ENCODE data around the gene SLC29A2.

Gene SLC29A2

GRCh38 chr11:66334605-66335442 is 36.7 kb downstream of the SLC29A2 start:
- TF ChIP-seq GATA2 (IDR thresholded peaks at IDR 0.05; ENCODE audit: low read depth, low read length), result no peak
- TF ChIP-seq GATA3 (IDR thresholded peaks at IDR 0.05; ENCODE audit: low read depth, low read length), result no peak

DNA sequence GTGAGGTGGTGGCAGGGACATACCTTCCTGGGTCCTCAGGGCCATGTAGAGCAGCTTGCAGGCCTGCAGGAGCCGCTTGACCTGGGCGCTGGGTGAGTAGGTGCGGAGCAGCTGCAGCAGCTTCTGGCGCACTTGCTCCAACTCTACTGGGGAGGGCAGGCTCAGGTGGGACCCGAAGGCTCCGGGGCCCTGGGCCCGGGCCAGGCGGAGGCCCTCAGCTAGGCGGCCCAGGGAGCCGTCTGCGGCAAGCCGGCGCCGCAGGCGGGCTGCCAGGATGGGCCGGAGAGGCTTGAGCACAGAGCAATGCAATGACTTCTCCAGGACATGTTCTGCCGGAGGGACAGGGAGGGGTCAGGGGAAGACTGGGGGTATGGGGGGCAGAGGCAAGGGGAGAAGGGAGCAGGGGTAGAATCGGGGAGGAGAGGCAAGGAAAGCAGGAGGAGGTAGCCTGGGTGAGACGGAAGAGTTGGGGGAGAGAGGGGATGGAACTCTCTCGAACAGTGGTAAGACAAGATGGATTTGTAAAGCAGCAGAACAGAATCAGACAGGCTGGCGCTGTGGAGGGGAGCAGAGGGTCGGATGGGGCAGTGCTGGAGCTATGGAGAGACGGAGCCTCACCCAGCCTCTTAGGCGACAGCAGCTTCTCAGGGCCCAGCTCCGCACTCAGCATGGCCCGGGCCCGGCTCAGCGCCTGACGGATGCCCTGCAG is 37.5 kb downstream of the SLC29A2 start:
- TF ChIP-seq GATA3 (IDR thresholded peaks at IDR 0.05; ENCODE audit: low read depth, low read length) (no peak), GATA2 (IDR thresholded peaks at IDR 0.05; ENCODE audit: low read depth, low read length) (no peak)

DNA sequence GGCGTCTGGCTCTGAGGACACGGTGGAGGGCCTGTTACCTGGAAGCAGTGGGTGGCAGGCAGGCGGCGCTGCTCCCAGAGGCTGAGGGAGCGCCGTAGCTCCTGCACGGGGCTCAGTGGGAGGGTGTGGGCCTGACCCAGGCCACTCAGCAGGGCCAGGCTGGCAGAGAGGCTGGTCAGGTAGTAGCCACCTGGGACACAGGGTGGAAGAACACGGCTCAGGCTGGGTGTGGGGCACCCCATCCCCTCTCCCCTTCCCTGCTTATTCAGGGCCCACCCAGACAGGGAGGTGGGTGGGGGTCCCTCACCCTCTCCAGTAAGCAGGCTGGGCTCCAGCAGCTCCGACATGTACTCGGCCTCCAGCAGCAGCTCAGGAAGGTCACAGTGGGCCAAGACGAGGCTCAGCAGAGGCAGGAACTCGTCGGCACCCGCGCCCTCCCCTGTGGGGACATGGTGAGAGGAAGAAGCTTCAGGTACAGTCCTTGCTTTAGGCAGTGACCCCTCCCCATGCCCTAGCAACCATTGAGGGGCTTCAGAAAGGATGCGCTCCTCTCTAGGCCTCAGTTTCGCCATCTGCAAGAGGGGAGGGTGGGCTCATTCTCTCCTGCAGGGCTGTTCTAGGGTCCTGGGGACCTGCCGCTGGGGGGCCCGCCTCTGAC is 38.2 kb downstream of the SLC29A2 start:
- TF ChIP-seq GATA3 (IDR thresholded peaks at IDR 0.05; ENCODE audit: low read depth, low read length), result no peak
- no peak for TF ChIP-seq GATA2 (IDR thresholded peaks at IDR 0.05; ENCODE audit: low read depth, low read length)

- TF ChIP-seq GATA2 (IDR thresholded peaks at IDR 0.05; ENCODE audit: low read depth, low read length), result no peak
- no peak for TF ChIP-seq GATA3 (IDR thresholded peaks at IDR 0.05; ENCODE audit: low read depth, low read length)
These were observed 39.0 kb downstream of the SLC29A2 start for GRCh38 chr11:66332371-66333219.

DNA sequence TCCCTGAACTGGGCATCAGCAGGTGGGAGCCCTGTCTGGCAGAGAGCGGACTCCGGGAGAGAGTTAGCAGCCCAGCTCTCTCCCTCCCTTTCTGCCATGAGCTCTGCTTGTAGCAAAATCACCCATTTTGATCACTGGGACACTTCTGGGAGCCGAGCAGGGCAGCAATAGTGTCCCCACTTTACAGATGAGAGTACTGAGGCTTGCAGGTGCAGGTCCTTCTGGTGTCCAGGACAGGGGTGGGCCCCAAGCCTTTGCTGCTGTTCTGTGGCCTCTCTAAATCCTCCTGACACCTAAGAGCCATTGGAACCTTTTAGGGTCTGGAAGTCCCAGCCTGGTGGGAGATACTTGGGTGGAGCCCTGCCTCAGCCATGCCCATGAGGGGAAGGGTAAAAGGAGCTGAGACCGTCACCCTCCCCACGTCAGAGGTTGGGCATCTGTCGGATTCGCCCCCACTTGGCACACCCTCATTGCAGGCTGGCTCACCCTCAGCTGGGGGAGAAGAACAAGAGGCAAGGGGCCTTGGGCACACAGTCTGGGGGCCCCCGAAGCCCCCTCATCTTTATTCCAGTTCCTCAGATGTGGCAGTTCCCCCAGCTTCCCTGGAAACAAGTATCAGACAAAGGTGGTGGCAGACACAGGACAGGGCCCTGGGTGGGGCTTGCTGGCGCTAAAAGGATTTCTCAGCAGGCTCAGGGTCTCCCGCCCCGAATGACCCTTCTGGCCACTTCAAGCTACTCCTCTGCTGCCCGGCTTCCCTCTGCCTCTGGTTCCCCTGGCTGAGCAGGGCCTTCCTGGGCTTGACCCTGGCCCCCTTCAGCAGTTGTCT is 39.8 kb downstream of the SLC29A2 start:
- TF ChIP-seq GATA3 (IDR thresholded peaks at IDR 0.05; ENCODE audit: low read depth, low read length) (no peak), GATA2 (IDR thresholded peaks at IDR 0.05; ENCODE audit: low read depth, low read length) (no peak)

DNA sequence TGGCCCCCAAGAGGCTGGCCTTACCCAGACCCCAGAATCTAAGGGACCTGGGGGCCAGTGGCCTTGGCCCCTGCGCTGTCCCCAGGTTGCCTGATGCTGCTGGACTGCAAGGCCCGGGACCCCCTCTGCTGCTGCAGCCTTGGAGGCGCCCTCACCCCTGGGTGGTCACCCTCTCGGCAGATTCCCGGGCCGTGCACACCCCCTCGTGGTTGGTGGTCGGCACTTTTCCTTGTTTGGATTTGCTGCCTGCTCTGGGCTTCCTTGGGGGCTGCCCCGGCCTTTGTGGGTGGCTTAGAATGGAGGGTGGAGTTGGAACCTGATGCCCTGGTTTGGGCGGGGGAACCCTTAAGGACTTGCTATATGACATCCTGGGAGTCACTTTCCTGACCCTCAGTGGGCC is 40.6 kb downstream of the SLC29A2 start:
- TF ChIP-seq GATA3 (IDR thresholded peaks at IDR 0.05; ENCODE audit: low read depth, low read length), result no peak
- no peak for TF ChIP-seq GATA2 (IDR thresholded peaks at IDR 0.05; ENCODE audit: low read depth, low read length)

DNA sequence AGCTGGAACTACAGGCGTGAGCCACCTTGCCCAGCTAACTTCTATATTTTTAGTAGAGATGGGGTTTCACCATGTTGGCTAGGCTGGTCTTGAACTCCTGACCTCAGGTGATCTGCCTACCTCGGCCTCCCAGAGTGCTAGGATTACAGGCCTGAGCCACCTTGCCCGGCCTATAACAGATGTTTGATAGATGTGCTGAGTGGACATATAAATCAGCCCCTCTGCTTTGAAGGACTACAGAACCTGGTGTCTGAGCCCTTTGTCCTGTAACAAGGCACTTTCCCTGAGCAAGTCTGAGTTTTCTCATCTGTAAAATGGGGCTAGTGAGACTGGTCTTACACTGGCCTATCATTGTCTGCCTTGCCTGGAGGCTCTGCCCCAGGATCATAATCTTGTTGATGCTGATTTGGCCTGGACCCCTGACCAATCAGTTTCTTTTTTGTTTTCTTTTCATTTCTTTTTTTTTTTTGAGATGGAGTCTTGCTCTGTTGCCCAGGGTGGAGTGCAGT is 42.3 kb downstream of the SLC29A2 start:
- TF ChIP-seq GATA3 (IDR thresholded peaks at IDR 0.05; ENCODE audit: low read depth, low read length) (no peak), GATA2 (IDR thresholded peaks at IDR 0.05; ENCODE audit: low read depth, low read length) (no peak)

DNA sequence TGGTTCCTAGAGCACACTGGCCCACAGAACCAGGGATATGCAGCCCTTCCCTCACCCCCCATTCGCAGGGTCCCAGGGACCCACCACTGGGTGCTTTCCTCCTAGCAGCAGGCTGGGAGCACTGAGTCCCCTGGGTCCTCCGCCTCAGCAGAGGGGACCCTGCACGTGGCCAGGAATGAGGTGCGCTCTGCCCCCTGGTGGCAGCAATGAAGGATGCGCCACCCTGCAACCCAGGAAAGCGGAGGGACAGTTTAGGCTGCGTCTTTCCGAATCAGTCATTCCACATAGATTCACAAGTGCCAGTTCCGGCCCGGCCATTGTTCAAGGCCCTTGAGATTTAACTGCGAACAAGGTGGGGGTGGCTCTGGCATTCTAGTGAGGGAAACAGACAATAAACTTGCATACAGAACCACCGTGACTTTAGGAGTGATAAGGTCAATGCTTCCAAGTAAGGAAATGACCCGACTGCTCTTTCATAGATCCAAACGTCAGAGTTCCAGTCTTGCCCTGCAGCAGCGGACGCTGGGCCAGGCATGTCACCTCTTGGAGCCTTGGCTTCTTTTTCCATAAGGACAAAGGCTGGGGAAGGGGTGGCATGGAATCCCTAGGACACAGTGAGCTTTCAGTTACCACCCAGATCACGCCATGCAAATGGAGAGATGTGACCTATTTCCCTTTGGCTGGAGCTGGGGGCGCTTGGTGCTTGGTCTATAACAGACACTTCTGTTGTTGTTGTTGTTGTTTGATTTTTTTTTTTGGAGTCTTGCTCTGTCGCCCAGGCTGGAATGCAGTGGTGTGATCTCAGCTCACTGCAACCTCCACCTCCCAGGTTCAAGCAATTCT is 43.0 kb downstream of the SLC29A2 start:
- TF ChIP-seq GATA3 (IDR thresholded peaks at IDR 0.05; ENCODE audit: low read depth, low read length), result no peak
- TF ChIP-seq GATA2 (IDR thresholded peaks at IDR 0.05; ENCODE audit: low read depth, low read length), result no peak

DNA sequence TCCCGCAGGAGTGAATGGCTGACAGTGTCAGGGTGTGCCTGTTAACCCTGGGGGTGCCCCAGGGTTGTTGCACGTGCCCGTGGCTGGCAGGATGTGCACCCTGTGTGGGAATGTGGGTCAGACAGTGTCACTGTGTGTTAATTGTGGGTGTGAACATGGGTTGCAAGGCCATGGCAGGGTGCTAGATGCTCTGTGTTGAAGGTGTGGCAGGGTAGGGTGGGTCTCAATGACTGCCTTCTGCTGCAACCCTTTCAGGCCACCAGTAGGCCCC is 43.6 kb downstream of the SLC29A2 start:
- TF ChIP-seq GATA3 (IDR thresholded peaks at IDR 0.05; ENCODE audit: low read depth, low read length), result no peak
- no peak for TF ChIP-seq GATA2 (IDR thresholded peaks at IDR 0.05; ENCODE audit: low read depth, low read length)

DNA sequence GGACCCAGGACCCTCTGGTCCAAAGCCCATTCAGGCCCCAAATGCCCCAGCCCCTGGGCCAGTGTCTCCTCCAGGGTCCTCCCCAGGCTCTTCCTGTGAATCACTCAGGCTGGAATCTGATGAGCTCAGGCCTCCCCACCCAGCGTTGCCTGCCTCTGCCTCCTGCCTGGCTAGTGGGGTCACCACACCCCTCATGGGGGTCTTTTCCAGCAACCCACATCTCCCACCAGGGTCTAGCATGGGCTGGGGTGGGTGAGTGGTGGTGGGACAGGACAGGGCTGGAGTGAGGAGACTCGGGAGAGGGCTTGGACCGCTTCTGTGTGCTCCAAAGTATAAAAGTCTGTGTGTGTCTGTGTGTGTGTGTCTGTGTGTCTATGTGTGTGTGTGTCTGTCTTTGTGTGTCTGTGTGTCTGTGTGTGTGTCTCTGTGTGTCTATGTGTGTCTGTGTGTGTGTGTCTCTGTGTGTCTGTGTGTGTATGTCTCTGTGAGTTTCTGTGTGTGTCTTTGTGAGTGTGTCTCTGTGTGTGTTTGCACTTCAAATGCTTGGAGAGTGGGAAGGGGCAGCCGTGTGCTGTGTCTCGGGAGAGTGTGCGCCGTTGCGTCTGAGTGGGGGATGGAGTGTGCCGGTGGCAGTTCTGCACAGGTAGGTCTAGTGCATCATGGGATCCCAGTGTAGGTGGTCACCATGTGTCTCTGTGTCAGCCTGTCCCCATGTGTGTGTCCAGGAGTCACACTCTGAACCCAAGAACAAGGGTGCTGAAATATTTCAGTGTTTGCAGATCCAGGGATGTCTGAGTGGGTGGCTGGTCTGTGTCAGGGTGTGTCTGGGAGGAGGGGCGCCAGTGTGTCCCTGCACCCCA is 44.2 kb downstream of the SLC29A2 start:
- TF ChIP-seq GATA3 (IDR thresholded peaks at IDR 0.05; ENCODE audit: low read depth, low read length) (no peak), GATA2 (IDR thresholded peaks at IDR 0.05; ENCODE audit: low read depth, low read length) (no peak)

All from SH-SY5Y (cell line).